Memory B cell (primary cell): ENCODE results near the gene MGAM2.

Experiments used
- ATAC-seq: fragments of 150-1000 bp; cut with Tn5 transposase; 2 replicates; pipeline ENCODE4 v1.10.0; 2021; ENCODE audit warnings: low read depth, mild to moderate bottlenecking, moderate library complexity
- DNase-seq, 2 donors: peaks; one replicate each; pipeline ENCODE4 v3.0.0; 2022; ENCODE audit warnings: low spot score in 2 of 2
- H3K27ac Mint-ChIP-seq: one replicate; pipeline ENCODE4 v1.8.0; 2022; ENCODE audit warnings: mild to moderate bottlenecking, moderate library complexity, mixed read lengths
- H3K27me3 Mint-ChIP-seq: one replicate; pipeline ENCODE4 v1.8.0; 2022; ENCODE audit warnings: mixed read lengths
- H3K36me3 Mint-ChIP-seq: one replicate; pipeline ENCODE4 v1.8.0; 2022; ENCODE audit warnings: mild to moderate bottlenecking, mixed read lengths
- H3K4me1 Mint-ChIP-seq: one replicate; pipeline ENCODE4 v1.8.0; 2022; ENCODE audit warnings: mixed read lengths
- H3K4me3 Mint-ChIP-seq: one replicate; pipeline ENCODE4 v1.8.0; 2022; ENCODE audit warnings: mild to moderate bottlenecking, moderate library complexity, mixed read lengths
- H3K9me3 Mint-ChIP-seq: one replicate; pipeline ENCODE4 v1.8.0; 2022; ENCODE audit warnings: mixed read lengths

The MGAM2 gene

DNA sequence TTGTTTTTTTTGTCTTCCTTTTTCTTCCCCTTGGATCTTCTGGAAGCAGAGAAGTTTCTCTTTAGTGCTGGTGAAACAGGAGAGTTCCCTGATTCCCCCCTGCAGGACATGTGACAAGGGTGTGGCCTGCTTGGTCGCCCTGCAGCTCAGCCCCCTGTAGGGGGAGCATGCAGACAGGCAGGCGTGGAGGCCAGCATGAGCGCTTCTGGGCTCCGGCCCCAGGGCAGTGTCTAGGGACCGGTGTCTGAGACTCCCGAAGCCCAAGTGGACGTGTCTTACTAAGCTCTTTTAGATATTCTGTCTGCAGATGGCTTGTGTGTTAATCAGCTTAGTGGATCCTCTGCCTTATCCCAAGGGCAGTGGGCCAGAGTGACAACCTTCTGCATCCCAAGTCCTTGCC lies 120.2 kb downstream of the MGAM2 start:
- ATAC-seq: no peak
- DNase-seq: no peak
- Mint-ChIP-seq H3K4me3 (no peak overlapping the region), H3K27me3 (no peaks in the 10 kb centered on the region), H3K9me3 (peaks cover 5% of the 10 kb centered on the region), H3K4me1 (no peaks in the 10 kb centered on the region), H3K36me3 (no peaks in the 10 kb centered on the region), H3K27ac (no peak overlapping the region)

DNA sequence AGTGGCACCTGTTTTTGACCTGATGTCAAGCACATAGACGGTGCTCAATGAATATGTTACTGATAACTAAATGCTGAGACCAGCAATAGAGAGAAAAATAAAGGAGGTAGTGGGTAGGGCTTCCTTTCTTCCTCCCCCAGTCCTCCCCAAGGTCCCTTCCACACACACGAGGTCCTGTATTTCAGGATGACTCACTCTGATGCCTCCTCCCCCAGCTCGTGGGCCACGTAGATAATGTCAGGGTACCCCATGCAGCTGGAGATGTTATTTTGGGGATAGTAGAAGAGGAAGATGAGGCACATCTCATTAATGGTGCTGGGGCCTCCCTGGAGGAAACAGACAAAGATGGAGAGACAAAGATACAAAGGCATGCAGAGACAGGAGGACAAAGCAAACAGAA lies 129.0 kb downstream of the MGAM2 start:
- Mint-ChIP-seq H3K9me3 (peaks cover 4% of the 10 kb centered on the region), H3K36me3 (no peaks in the 10 kb centered on the region)
- no peak for ATAC-seq

DNA sequence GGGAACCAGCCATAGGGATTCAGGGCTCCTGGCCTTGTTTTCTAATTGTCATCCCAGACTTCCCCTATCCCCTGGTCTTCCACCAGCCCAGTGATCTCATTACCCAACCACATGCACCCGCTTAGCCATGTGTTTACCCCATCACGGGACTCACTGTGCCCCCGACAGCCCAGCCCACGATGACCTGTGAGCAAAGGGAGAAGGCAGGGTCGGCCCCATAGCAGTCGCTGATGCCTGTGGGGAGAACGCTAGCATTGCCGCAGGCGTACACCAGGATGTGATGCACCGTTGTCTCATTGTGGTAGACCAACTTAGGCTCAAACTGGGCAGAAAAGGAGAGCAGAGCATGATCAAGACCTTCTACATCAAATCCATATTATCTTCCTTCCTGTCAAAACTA lies 132.3 kb downstream of the MGAM2 start:
- ATAC-seq (no peak), DNase-seq (no peak)
- Mint-ChIP-seq H3K27me3 (peaks cover 4% of the 10 kb centered on the region), H3K27ac (no peak overlapping the region), H3K4me3 (no peak overlapping the region), H3K9me3 (no peaks in the 10 kb centered on the region), H3K36me3 (no peaks in the 10 kb centered on the region), H3K4me1 (no peaks in the 10 kb centered on the region)

More for the DNA sequence above, 129.0 kb downstream of the MGAM2 start:
- no peaks in the 10 kb centered on the region for H3K4me1 Mint-ChIP-seq
- no peak overlapping the region for H3K27ac Mint-ChIP-seq
- H3K4me3 Mint-ChIP-seq: no peak overlapping the region
- peaks cover 4% of the 10 kb centered on the region for H3K27me3 Mint-ChIP-seq
- no peak for DNase-seq

DNA sequence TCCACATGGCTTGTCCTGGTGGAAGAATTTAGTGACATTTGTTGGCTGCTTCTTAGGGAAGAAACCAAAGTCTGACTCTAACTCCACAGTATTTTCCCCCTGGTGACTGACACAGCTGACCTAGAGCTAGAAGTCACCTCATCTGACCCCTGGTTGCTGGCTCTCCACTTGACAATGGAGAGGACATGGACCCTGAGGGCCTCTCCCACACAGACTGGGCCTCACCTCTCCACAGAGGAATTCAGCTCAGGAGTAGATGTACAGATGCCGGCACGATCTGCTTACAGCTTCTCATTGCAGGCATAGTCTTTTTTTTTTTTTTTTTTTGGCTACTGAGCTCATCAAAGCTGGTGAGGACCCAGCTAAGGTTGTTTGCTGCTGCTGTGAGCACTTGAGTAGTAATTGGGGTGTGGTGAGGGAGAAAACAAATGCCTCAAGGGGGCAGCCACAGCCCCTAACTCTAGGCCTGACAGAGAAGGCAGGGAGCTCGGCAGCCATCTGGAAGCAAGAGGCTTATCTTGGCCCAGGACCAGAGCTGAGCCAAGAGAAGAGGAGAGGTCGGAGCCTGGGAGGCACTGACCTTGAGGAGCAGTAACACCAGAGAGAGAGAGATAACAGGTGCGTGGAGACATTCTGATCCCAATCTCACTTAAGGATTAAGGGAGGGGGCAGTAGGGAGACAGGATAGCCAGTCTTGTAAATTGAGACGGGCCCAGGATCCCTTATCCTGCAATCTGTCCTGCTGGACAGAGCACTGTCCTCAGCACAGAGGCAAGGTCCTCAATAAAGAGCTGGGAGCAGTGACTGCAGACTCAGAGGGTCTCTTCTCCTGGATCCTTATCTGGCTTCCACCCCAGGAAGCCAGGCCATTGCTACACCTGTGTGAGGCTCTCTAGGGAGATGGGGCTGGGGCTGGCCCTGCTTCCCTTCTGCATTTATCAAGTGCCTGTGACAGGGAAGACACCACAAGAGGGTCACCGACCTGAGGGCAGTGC lies 136.9 kb downstream of the MGAM2 start:
- DNase-seq (no peak), ATAC-seq (no peak)
- Mint-ChIP-seq H3K27ac (no peak overlapping the region), H3K9me3 (no peaks in the 10 kb centered on the region), H3K36me3 (no peaks in the 10 kb centered on the region), H3K27me3 (no peaks in the 10 kb centered on the region), H3K4me1 (no peaks in the 10 kb centered on the region), H3K4me3 (no peak overlapping the region)

DNA sequence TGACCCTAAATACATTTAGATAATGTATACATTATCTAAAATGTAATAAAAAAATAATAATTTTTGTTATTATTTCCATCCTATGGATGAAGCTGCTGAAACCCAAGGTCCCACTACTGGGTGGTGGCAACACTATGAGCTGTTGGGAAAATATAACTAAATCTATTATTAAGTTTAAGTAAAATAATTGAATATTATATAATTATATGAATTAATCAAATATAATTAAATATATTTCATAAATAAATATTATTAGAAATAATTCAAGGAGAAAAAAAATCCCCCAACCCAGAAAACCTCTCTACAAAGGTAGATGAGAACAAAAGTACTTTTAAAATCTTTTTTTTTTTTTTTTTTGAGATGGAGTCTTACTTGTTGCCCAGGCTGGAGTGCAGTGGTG lies 138.4 kb downstream of the MGAM2 start:
- DNase-seq (no peak), ATAC-seq (no peak)
- Mint-ChIP-seq H3K27me3 (no peaks in the 10 kb centered on the region), H3K27ac (no peak overlapping the region), H3K36me3 (no peaks in the 10 kb centered on the region), H3K9me3 (no peaks in the 10 kb centered on the region), H3K4me3 (no peak overlapping the region), H3K4me1 (no peaks in the 10 kb centered on the region)

DNA sequence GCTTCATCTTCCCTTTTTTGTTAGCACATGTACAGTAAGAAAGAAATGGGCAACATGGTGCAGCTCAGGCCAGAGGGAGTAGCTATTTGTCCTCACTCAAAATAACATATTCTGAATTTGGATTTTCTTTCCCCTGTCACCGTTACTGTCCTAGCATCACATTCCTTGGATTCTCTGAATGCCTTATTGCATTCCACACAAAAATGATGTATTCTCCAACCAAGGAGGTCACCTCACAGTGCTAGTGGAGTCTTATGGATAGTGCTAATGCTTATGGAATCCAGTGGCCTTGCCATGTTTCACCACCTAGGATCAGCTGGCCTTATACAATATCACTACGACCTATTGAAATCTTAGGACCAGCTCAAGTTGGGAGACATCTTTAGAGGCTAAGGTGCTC lies 139.2 kb downstream of the MGAM2 start:
- H3K4me1 Mint-ChIP-seq: no peaks in the 10 kb centered on the region
- no peaks in the 10 kb centered on the region for H3K9me3 Mint-ChIP-seq
- ATAC-seq (no peak), DNase-seq (no peak)
- no peaks in the 10 kb centered on the region for H3K36me3 Mint-ChIP-seq
- H3K27me3 Mint-ChIP-seq: no peaks in the 10 kb centered on the region
- H3K4me3 Mint-ChIP-seq: no peak overlapping the region
- no peak overlapping the region for H3K27ac Mint-ChIP-seq

DNA sequence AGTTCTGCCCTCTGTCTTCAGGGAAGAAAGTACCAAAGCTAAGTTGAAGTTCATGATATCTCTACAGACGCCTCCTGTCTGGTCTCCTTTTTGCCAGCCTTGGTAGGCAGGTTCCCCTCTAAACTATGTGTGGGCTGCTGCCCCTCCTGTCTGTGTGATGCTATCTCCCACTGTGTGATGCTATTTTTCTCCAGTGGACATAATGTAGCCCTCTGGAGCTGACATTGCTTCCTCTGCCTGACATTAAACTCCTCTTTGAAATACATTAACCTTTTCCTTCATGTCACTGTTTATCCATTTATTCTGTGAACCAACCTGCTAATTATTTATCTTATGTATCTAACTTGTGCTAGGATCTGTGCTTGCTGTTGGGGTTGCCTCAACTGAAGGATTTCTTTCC lies 146.4 kb downstream of the MGAM2 start, which contains the start of gene PRSS58:
PRSS58 (minus strand) TSS at position 101 of the 400 bp plus-strand sequence. CDS start 351 bp downstream, outside the sequence.
- H3K9me3 Mint-ChIP-seq: peaks cover 8% of the 10 kb centered on the region
- ATAC-seq (no peak), DNase-seq (no peak)
- no peaks in the 10 kb centered on the region for H3K27me3 Mint-ChIP-seq
- no peak within 1 kb of the TSS for H3K4me3 Mint-ChIP-seq
- H3K36me3 Mint-ChIP-seq: no peaks in the 10 kb centered on the region
- no peak within 1 kb of the TSS for H3K27ac Mint-ChIP-seq
- no peaks in the 10 kb centered on the region for H3K4me1 Mint-ChIP-seq

DNA sequence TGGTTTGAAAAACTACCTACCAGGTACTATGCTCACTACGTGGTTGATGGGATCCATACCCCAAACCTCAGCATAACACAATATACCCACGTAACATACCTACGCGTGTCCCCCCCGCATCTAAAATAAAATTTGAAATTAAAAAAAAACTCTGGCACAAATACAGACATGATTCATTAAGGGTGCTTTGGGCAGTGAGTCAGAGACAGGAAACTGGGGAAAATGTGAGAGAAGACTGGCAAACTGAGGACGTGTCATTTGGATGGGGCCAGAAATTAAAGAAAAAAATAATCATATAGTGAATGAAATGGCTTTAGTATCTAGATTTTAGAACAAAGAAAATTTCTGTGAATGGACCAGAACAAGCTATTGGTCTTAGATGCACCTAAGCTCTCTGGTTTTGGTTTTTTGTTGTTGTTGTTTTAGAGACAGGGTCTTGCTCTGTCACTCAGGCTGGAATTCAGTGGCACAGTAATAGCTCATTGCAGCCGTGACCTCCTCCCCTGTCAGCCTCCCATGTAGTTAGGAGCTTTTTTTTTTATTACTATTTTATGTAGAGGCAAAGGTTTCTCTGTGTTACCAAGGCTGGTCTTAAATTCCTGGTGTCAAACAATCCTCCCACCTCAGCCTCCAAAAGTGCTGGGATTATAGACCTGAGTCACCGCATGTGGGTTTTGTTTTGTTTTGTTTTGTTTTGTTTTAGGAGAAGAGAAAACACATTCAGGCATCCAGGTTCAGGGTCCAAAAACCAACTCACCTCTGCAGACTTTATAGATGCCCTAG lies 152.3 kb downstream of the MGAM2 start:
- H3K27me3 Mint-ChIP-seq: peaks cover 2% of the 10 kb centered on the region
- H3K27ac Mint-ChIP-seq: no peak overlapping the region
- H3K9me3 Mint-ChIP-seq: peaks cover 8% of the 10 kb centered on the region
- H3K4me3 Mint-ChIP-seq: no peak overlapping the region
- ATAC-seq (no peak), DNase-seq (no peak)
- no peaks in the 10 kb centered on the region for H3K36me3 Mint-ChIP-seq
- no peaks in the 10 kb centered on the region for H3K4me1 Mint-ChIP-seq
